GM12878 (cell line): ENCODE results near the gene TRABD2B. TPM values are rescaled to one million over a fixed set of nuclear protein-coding genes. Genes with fewer than 3 reads are reported as not detected.

Experiments
- ATAC-seq: fragments of 200-7000 bp; cut with Tn5 transposase; 3 replicates; pipeline ENCODE4 v1.9.1; 2020; ENCODE audit warnings: mild to moderate bottlenecking, moderate library complexity
- BruUV-seq: library from RNA; stranded (reverse); fragments of 400-500 nt; replicated peaks from 2 replicates; lab custom pipeline; 2021; lab: Mats Ljungman, UMichigan
- CTCF ChIA-PET: fragments of 300-600 bp; sonication (Branson Sonifier 250); formaldehyde crosslinking; extraction: SDS; loops from one replicate; lab custom pipeline; 2021; ENCODE audit warnings: inconsistent platforms; lab: Yijun Ruan, JAX
- POLR2A ChIA-PET: fragments of 350-600 bp; formaldehyde crosslinking; extraction: SDS; loops from one replicate; lab custom pipeline; 2021; ENCODE audit warnings: inconsistent platforms; lab: Charles Lee
- RAD21 ChIA-PET: fragments of 300-600 bp; sonication (Branson Sonifier 250); formaldehyde crosslinking; loops from one replicate; lab custom pipeline; 2023; ENCODE audit warnings: antibody characterized with exemption; ENCODE audit not compliant: unreplicated experiment; lab: Charles Lee
- SMC1A ChIA-PET: fragments of 300-600 bp; sonication (Branson Sonifier 250); formaldehyde crosslinking; loops from one replicate; lab custom pipeline; 2023; ENCODE audit not compliant: unreplicated experiment, uncharacterized antibody; lab: Charles Lee
- DNase-seq: peaks from one replicate; pipeline ENCODE4 v3.0.0-alpha.2; 2011; ENCODE audit warnings: low read depth, low spot score
- FAIRE-seq: peaks from 3 replicates; lab custom pipeline; 2011; peaks lifted over from hg19 to GRCh38; lab: Jason Lieb, UNC
- H2AFZ ChIP-seq: 2 replicates; pipeline ENCODE4 v1.6.0; 2011; ENCODE audit warnings: low read depth, low read length, control low read depth; ENCODE audit not compliant: control insufficient read depth
- H3K27ac ChIP-seq: 2 replicates; pipeline ENCODE4 v1.5.1; 2011; ENCODE audit warnings: control low read depth; ENCODE audit not compliant: control insufficient read depth, insufficient read depth
- H3K27me3 ChIP-seq, 2 experiments: replicated peaks in 1 of 2; 2 replicates each; pipeline versions ENCODE4 v1.6.0 to v1.6.1; 2011; ENCODE audit warnings: low read length in 1 of 2; ENCODE audit not compliant: control insufficient read depth in 2 of 2, insufficient read depth in 2 of 2
- H3K36me3 ChIP-seq, 2 experiments: 2 replicates each; pipeline ENCODE4 v1.5.1; 2011; ENCODE audit warnings: low read length in 1 of 2; ENCODE audit not compliant: control insufficient read depth in 2 of 2, insufficient read depth in 2 of 2
- H3K4me1 ChIP-seq: 2 replicates; pipeline ENCODE4 v1.6.1; 2011; ENCODE audit warnings: mild to moderate bottlenecking, low read length, moderate library complexity, mixed read lengths; ENCODE audit not compliant: control insufficient read depth, insufficient read depth
- H3K4me2 ChIP-seq: 2 replicates; pipeline ENCODE4 v1.6.0; 2011; ENCODE audit warnings: control low read depth; ENCODE audit not compliant: control insufficient read depth, insufficient read depth
- H3K4me3 ChIP-seq: fragments of 200-600 bp; sonication (generic); 2 replicates; pipeline ENCODE4 v1.5.1; 2016
- H3K79me2 ChIP-seq: 2 replicates; pipeline ENCODE4 v1.6.0; 2011; ENCODE audit warnings: low read length; ENCODE audit not compliant: control insufficient read depth, insufficient read depth
- H3K9ac ChIP-seq: 2 replicates; pipeline ENCODE4 v1.8.0; 2011; ENCODE audit warnings: low read length, control low read depth, mixed read lengths; ENCODE audit not compliant: control insufficient read depth, insufficient read depth
- H3K9me3 ChIP-seq: replicated peaks from 3 replicates; pipeline ENCODE4 v1.5.1; 2011; ENCODE audit warnings: mild to moderate bottlenecking, low read length; ENCODE audit not compliant: control insufficient read depth, insufficient read depth
- H4K20me1 ChIP-seq: 2 replicates; pipeline ENCODE4 v1.6.0; 2011; ENCODE audit not compliant: control insufficient read depth, insufficient read depth
- BCL11A ChIP-seq: IDR thresholded peaks from 2 replicates; pipeline ENCODE4 v1.6.1; 2011; ENCODE audit warnings: low read depth, low read length
- BHLHE40 ChIP-seq, 2 experiments: fragments of 450-650 bp in 1 of 2; IDR thresholded peaks; 2 replicates each; pipeline ENCODE4 v1.6.1; 2011 to 2017; ENCODE audit warnings: low read depth in 2 of 2, borderline replicate concordance in 1 of 2, improper control_type of control experiment in 1 of 2, low read length in 1 of 2, mild to moderate bottlenecking in 1 of 2
- EED ChIP-seq: sonication (generic); IDR thresholded peaks from 2 replicates; pipeline ENCODE4 v1.6.1; 2016; ENCODE audit warnings: antibody characterized with exemption, low read depth
- IKZF1 ChIP-seq: fragments of 450-650 bp; conservative IDR thresholded peaks from 2 replicates; pipeline ENCODE4 v1.6.1; 2017; ENCODE audit warnings: antibody characterized with exemption, mild to moderate bottlenecking
- IKZF2 ChIP-seq, 2 experiments: fragments of 450-650 bp; IDR thresholded peaks; 2 replicates each; pipeline ENCODE4 v1.6.1; 2017; ENCODE audit warnings: mild to moderate bottlenecking in 2 of 2, moderate library complexity in 2 of 2
- NBN ChIP-seq: fragments of 450-650 bp; IDR thresholded peaks from 2 replicates; pipeline ENCODE4 v1.6.1; 2016
- NFXL1 ChIP-seq: fragments of 450-650 bp; IDR thresholded peaks from 2 replicates; pipeline ENCODE4 v1.6.1; 2017; ENCODE audit warnings: antibody characterized with exemption, mild to moderate bottlenecking, borderline replicate concordance
- RELB ChIP-seq: fragments of 450-650 bp; IDR thresholded peaks from 2 replicates; pipeline ENCODE4 v1.6.1; 2017; ENCODE audit warnings: low read depth, mild to moderate bottlenecking, moderate library complexity
- SPI1 ChIP-seq: IDR thresholded peaks from 2 replicates; pipeline ENCODE4 v1.6.1; 2011; ENCODE audit warnings: low read depth, mild to moderate bottlenecking, low read length, moderate library complexity, borderline replicate concordance; ENCODE audit not compliant: insufficient read depth
- WGBS: methylation state at CpG from one replicate; pipeline ENCODE4 v1.1.6; 2016; ENCODE audit warnings: low lambda C conversion rate; ENCODE audit not compliant: insufficient replicate concordance, insufficient coverage; ENCODE audit errors: missing lambda C conversion rate; 5-methylcytosine and 5-hydroxymethylcytosine counted together
- in situ Hi-C: fragments of 300-500 bp; cut with MboI; formaldehyde crosslinking; loops from 9 replicates; pipeline ENCODE4 v1.14.3; 2018; ENCODE audit warnings: mixed read lengths
- intact Hi-C: fragments of 100-400 bp; cut with micrococcal nuclease; formaldehyde crosslinking; loops from one replicate; pipeline ENCODE4 v1.14.2; 2022; ENCODE audit not compliant: unreplicated experiment
- polyA plus RNA-seq, 11 experiments: library from polyadenylated mRNA; depleted of rRNA in 4 of 11; unstranded in 6 of 11; stranded (reverse) in 5 of 11; fragments of >200 nt; fragmentation: Nextera tagmentation in 4 of 11; fragmentation: Illumina TruSeq in 1 of 11; extraction: Ambion mirVana in 4 of 11; extraction: Trizol in 1 of 11; gene quantifications; 1 replicate in 1 of 11; 2 replicates in 10 of 11; pipeline versions ENCODE4 v1.2.1 to v1.2.3, GENCODE V29; 2011 to 2016; ENCODE audit warnings: inconsistent platforms in 2 of 11, missing spikeins in 2 of 11, low read depth in 1 of 11
- total RNA-seq, 4 experiments: library from RNA; depleted of rRNA in 3 of 4; stranded (reverse); fragments of >200 nt in 3 of 4; fragmentation: Illumina TruSeq in 1 of 4; extraction: Trizol in 1 of 4; gene quantifications; 2 replicates each; pipeline versions ENCODE4 v1.2.1 to v1.2.3, GENCODE V29; 2013 to 2021

TRABD2B gene
- total and polyA plus RNA-seq, 10 of the 15 experiments (the other 5 are each of a cell fraction or from before 2014, with no cell fraction given): not detected

GRCh38 chr1:47761974-47762373 lies 235.2 kb downstream of the TRABD2B start:
- intact Hi-C loops: no loop called here
- Histone ChIP-seq H3K9ac (no peak overlapping the region), H2AFZ (no peak overlapping the region), H3K4me3 (no peak overlapping the region), H3K4me2 (no peak overlapping the region), H3K79me2 (no peaks in the 10 kb centered on the region), H3K36me3 (no peaks in the 10 kb centered on the region), H3K27me3 (no peaks in the 10 kb centered on the region; a peak in 2 of 4 replicates), H3K9me3 (no peaks in the 10 kb centered on the region), H4K20me1 (no peaks in the 10 kb centered on the region), H3K27ac (no peak overlapping the region), H3K4me1 (no peaks in the 10 kb centered on the region; the same call in 1 of the 2 replicates)
- no TSS peak for BruUV-seq
- peak; percentile 77 for ATAC-seq
- POLR2A ChIA-PET: no interaction called here
- TF ChIP-seq EED (peak; percentile 60), NFXL1 (no peak), BHLHE40 (IDR thresholded peaks at IDR 0.05; ENCODE audit: borderline replicate concordance in 1 of 2, low read depth in 2 of 2, low read length in 1 of 2) (0 out of 4 replicates have a peak, but pooled peaks of 1 of the 2 experiments have one; percentile 9), BCL11A (0 out of 2 replicates have a peak, but pooled peaks have one; percentile 18), SPI1 (0 out of 2 replicates have a peak, but pooled peaks have one; percentile 2), IKZF1 (peak; percentile 53), IKZF2 (IDR thresholded peaks at IDR 0.05) (0 out of 4 replicates have a peak, but pooled peaks have one; percentile 22 to 23), NBN (no peak), RELB (peak; percentile 54; the same call in 1 of the 2 replicates)
- peak; percentile 72 for FAIRE-seq
- CTCF ChIA-PET: no interaction called here
- WGBS: 5% methylated on average over 5 of the region's 5 CpGs
- RAD21 ChIA-PET: no interaction called here
- in situ Hi-C loops: no loop called here
- SMC1A ChIA-PET: no interaction called here
- DNase-seq: no peak
